Activated CD8-positive, alpha-beta T cell treated with anti-CD3 and anti-CD28 coated beads, Interleukin-2, amount 10 ng/mL, durations not matched to agents 7 days and 5 days (primary cell): Measurements from ENCODE around the gene SCARB2. TPM values are rescaled to one million over a fixed set of nuclear protein-coding genes. Genes with fewer than 3 reads are reported as not detected.
"Not testable (repeated sequence)": the region's sequence is repeated elsewhere in the genome, so short reads cannot be mapped to it uniquely, and the experiment has no call there.

Experiments
- ATAC-seq: fragments of 150-1000 bp; cut with Tn5 transposase; one replicate; pipeline ENCODE4 v1.10.0; 2021; ENCODE audit warnings: moderate library complexity
- CTCF ChIA-PET: fragments of 350-600 bp; sonication (Branson Sonifier 250); formaldehyde crosslinking; loops from one replicate; lab custom pipeline; 2021; ENCODE audit warnings: antibody characterized with exemption; lab: Charles Lee
- POLR2A ChIA-PET: fragments of 350-600 bp; sonication (Branson Sonifier 250); formaldehyde crosslinking; loops from one replicate; lab custom pipeline; 2021; ENCODE audit warnings: antibody characterized with exemption; lab: Charles Lee
- DNase-seq: peaks from one replicate; pipeline ENCODE4 v3.0.0-alpha.2; 2020
- H3K27ac Mint-ChIP-seq: one replicate; pipeline ENCODE4 v1.8.0; 2021; ENCODE audit warnings: mild to moderate bottlenecking, mixed read lengths
- H3K27me3 Mint-ChIP-seq: one replicate; pipeline ENCODE4 v1.8.0; 2021; ENCODE audit warnings: low read depth, mixed read lengths
- H3K36me3 Mint-ChIP-seq: one replicate; pipeline ENCODE4 v1.8.0; 2021; ENCODE audit warnings: low read depth, mixed read lengths
- H3K4me1 Mint-ChIP-seq: one replicate; pipeline ENCODE4 v1.8.0; 2021; ENCODE audit warnings: low read depth, mixed read lengths
- H3K4me3 Mint-ChIP-seq: one replicate; pipeline ENCODE4 v1.8.0; 2021; ENCODE audit warnings: mild to moderate bottlenecking, mixed read lengths
- H3K9me3 Mint-ChIP-seq: one replicate; pipeline ENCODE4 v1.8.0; 2022; ENCODE audit warnings: mixed read lengths; ENCODE audit not compliant: insufficient read depth
- total RNA-seq, 2 experiments: library from RNA; stranded (reverse); gene quantifications; one replicate each; pipeline ENCODE4 v1.2.3, GENCODE V29; 2021

Gene SCARB2
- total RNA-seq, 2 experiments from 2014 or later = 8.6 to 10.7 TPM

DNA sequence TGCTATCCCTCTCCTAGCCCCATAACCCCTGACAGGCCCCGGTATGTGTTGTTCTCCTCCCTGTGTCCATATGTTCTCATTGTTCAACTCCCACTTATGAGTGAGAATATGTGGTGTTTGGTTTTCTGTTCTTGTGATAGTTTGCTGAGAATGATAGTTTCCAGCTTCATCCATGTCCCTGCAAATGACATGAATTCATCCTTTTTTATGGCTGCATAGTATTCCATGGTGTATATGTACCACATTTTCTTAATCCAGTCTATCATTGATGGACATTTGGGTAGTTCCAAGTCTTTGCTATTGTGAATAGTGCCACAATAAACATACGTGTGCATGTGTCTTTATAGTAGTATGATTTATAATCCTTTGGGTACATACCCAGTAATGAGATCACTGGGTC is 30.3 kb upstream of the SCARB2 start:
- peaks cover 26% of the 10 kb centered on the region for H3K27me3 Mint-ChIP-seq
- POLR2A ChIA-PET, CTCF ChIA-PET, H3K9me3 Mint-ChIP-seq, H3K27ac Mint-ChIP-seq, H3K4me1 Mint-ChIP-seq, ATAC-seq, DNase-seq, H3K36me3 Mint-ChIP-seq, H3K4me3 Mint-ChIP-seq: not testable (repeated sequence)

DNA sequence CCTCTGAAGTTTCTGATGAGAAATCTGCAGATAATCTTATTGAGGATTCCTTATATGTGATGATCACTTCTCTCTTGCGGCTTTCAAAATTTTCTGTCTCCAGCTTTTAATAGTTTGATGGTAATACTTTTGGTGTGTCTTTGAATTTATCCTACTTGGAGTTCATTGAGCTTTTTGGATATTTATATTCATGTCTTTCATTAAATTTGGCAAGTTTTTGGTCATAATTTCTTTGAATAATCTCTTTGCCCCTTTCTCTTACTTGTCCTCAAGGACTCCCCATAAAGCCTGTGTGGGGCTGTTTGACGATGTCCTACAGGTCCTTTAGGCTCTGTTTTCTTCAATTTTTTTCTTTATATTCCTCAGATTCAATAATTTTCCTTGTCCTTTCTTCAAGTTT is 26.6 kb upstream of the SCARB2 start:
- no peaks in the 10 kb centered on the region for H3K4me1 Mint-ChIP-seq
- CTCF ChIA-PET = interaction anchor here (0.6 to 1.7 kb wide), 2 partner anchors 22 to 61 kb away, joined by 3 to 4 read pairs; no protein-coding TSS in a partner anchor
- H3K36me3 Mint-ChIP-seq = no peaks in the 10 kb centered on the region
- DNase-seq = no peak
- POLR2A ChIA-PET = no interaction called here
- H3K9me3 Mint-ChIP-seq = peaks cover 6% of the 10 kb centered on the region
- peaks cover 12% of the 10 kb centered on the region for H3K27me3 Mint-ChIP-seq
- ATAC-seq = no peak
- no peak overlapping the region for H3K4me3 Mint-ChIP-seq
- H3K27ac Mint-ChIP-seq = no peak overlapping the region

DNA sequence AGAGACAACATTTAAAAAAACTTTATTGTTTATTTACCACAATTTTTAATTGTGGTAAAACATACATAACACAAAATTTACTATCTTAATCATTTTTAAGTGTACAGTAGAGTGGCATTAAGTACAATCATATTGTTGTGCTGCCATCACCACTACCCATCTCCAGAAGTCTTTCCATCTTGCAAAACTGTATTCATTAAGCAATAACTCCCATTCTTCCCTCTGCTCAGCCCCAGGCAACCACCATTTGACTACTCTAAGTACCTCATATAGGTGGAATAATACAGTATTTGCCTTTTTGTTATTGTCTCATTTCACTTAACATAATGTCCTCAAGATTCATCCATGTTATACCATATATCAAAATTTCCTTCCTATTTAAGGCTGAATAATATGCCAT is 25.1 kb upstream of the SCARB2 start:
- no peaks in the 10 kb centered on the region for H3K4me1 Mint-ChIP-seq
- peaks cover 12% of the 10 kb centered on the region for H3K27me3 Mint-ChIP-seq
- POLR2A ChIA-PET = no interaction called here
- peaks cover 6% of the 10 kb centered on the region for H3K9me3 Mint-ChIP-seq
- H3K27ac Mint-ChIP-seq = no peak overlapping the region
- DNase-seq (no peak), ATAC-seq (no peak)
- CTCF ChIA-PET = no interaction called here
- no peaks in the 10 kb centered on the region for H3K36me3 Mint-ChIP-seq
- no peak overlapping the region for H3K4me3 Mint-ChIP-seq

DNA sequence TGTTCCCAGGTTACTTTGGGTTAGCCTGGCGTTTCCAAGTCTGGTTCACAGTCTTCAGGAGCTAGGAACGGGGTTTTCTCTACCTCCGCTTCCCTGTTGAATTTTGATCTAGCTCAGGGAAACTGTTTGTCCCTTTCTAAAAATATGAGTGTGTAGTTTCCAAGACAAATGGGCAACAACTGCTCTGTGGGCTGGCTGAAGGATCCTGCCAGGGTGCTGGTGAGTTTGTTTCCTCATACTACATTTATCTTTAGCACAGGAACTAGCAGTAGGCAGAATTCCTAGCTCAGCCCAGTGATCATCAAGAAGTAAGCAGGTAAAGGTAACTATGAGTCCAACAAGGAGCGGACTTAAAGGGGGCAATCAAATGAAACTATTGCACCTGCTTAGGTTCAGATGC is 24.6 kb upstream of the SCARB2 start:
- CTCF ChIA-PET = no interaction called here
- Mint-ChIP-seq H3K27me3 (peaks cover 12% of the 10 kb centered on the region), H3K36me3 (no peaks in the 10 kb centered on the region), H3K9me3 (peaks cover 6% of the 10 kb centered on the region), H3K4me3 (no peak overlapping the region), H3K4me1 (no peaks in the 10 kb centered on the region), H3K27ac (no peak overlapping the region)
- DNase-seq (no peak), ATAC-seq (no peak)
- POLR2A ChIA-PET = no interaction called here

DNA sequence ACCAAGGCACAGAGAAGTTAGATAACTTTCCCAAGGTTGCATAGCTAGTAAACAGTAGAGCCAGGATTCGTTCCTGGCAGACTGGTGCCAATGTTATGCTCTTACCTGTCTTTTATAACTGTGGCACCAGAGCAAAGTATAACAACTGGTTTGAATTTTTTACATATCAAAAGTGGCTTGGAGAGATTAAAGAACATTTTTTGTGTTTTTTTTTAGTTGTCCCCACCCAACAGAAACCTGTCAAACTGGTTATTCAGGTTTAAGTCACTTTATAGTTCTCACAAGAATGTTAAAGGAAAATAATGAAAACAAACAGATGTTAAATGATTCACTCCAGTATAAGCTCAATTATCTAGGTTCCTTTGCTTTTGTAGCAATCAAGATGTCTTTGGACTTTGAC is 22.3 kb upstream of the SCARB2 start:
- Mint-ChIP-seq H3K27ac (no peak overlapping the region), H3K4me1 (no peaks in the 10 kb centered on the region), H3K4me3 (no peak overlapping the region), H3K36me3 (no peaks in the 10 kb centered on the region), H3K9me3 (peaks cover 6% of the 10 kb centered on the region), H3K27me3 (peaks cover 5% of the 10 kb centered on the region)
- DNase-seq (no peak), ATAC-seq (no peak)
- CTCF ChIA-PET = interaction anchor here (1.0 kb wide), 1 partner anchor 56 kb away, joined by 3 read pairs; no protein-coding TSS in a partner anchor
- POLR2A ChIA-PET = no interaction called here

DNA sequence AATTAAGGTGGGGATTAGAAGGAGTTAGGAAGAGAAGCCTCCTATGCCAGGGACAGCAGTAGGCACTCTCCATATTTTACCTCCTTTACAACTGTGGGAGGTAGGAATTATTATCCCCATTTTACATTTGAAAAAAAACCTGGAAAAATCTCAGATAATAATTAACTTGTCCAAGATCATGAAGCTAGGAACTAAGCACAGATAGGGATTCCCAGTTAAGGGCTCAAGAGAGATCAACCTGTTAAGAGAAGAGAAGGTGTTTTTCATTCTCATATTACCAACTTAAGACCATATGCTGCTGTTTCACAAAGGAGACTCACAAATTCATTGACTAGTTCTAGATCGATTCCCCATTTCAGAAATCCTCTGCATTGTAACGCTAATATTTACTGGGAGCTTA is 21.8 kb upstream of the SCARB2 start:
- CTCF ChIA-PET = interaction anchor here (1.0 kb wide), 1 partner anchor 55 kb away, joined by 3 read pairs; no protein-coding TSS in a partner anchor
- H3K27ac Mint-ChIP-seq = no peak overlapping the region

DNA sequence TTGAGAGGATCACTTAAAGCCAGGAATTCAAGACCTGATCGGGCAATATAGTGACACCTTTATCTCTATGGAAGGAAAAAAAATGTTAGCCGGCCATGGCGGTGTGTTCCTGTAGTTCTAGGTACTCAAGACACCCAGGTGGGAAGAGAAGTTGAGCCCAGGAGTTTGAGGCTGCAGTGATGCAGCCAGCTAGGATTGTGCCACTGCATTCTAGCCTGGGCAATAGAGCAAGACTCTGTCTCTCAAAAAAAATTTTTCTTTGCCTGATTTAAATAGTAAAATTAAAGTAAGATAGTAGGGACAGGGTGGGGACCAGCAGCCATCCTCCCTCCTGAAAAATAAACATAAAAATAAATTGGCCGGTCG is 21.0 kb upstream of the SCARB2 start:
- Mint-ChIP-seq H3K27me3 (no peaks in the 10 kb centered on the region), H3K27ac (no peak overlapping the region), H3K36me3 (no peaks in the 10 kb centered on the region), H3K9me3 (peaks cover 6% of the 10 kb centered on the region), H3K4me3 (no peak overlapping the region), H3K4me1 (no peaks in the 10 kb centered on the region)
- ATAC-seq (no peak), DNase-seq (no peak)
- ChIA-PET POLR2A (no interaction called here), CTCF (no interaction called here)

More for the DNA sequence above, 21.8 kb upstream of the SCARB2 start:
- DNase-seq (no peak), ATAC-seq (no peak)
- Mint-ChIP-seq H3K9me3 (peaks cover 6% of the 10 kb centered on the region), H3K36me3 (no peaks in the 10 kb centered on the region), H3K4me1 (no peaks in the 10 kb centered on the region), H3K4me3 (no peak overlapping the region), H3K27me3 (peaks cover under 1% of the 10 kb centered on the region)
- POLR2A ChIA-PET = no interaction called here

DNA sequence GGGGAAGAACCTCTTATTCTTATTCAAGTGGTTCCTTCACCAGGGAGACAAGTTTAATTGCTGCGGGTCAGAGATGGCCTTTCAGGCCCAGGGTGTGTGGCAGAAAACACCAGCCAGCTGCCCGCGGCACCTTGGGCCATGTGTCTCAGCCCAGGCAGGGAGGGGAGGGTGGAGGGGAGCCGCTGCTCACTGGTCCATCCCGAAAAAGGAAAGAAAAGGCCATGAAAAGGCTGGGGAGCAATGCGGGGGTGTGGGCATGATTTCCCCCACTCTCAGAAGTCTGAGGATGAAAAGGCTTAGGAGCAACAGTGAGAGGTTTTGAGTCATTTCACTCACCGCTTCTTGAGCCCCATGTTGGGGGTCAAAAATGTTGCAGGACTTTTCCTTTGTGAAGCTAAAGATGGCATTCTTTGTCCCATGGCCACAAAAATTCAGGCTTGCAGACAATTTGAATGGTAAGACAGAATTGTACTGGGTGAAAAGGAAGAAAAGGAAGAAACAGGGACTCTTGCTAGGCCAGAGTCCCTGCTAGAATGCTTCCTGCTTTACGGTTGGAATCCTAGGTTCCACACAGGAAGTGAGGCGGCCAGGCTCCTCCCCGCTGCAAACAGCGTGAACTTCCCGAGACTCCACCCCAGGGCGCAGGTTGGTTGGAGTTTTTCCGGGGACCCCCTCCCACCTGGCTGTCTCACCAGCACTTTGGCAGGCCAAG is 20.5 kb upstream of the SCARB2 start:
- no peaks in the 10 kb centered on the region for H3K4me1 Mint-ChIP-seq
- H3K27ac Mint-ChIP-seq = no peak overlapping the region
- no peak overlapping the region for H3K4me3 Mint-ChIP-seq
- ATAC-seq (no peak), DNase-seq (no peak)
- no peaks in the 10 kb centered on the region for H3K27me3 Mint-ChIP-seq
- POLR2A ChIA-PET = no interaction called here
- CTCF ChIA-PET = interaction anchor here (1.2 kb wide), 1 partner anchor 16 kb away, joined by 3 read pairs; no protein-coding TSS in a partner anchor
- H3K9me3 Mint-ChIP-seq = peaks cover 6% of the 10 kb centered on the region
- peaks cover 2% of the 10 kb centered on the region for H3K36me3 Mint-ChIP-seq

DNA sequence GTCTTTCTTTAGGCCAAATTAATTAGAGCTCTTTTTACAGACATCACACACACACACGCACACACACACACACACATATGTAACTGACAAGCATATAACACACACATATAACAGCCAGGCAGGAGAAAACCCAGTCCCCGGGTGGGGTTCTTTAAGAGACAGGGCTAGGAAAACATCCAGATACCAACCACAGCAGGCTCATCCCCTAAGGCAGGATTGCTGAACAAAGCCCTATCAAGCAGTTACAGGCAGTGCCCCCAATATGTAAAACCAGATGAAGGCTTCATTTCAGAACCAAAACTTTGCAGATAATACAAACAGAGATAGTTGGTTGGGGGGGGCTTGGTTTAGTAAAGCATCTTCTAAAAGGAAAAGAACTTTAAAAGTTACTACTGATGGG is 19.9 kb upstream of the SCARB2 start:
- no peak for ATAC-seq
- DNase-seq = no peak
- H3K9me3 Mint-ChIP-seq = peaks cover 12% of the 10 kb centered on the region
- H3K36me3 Mint-ChIP-seq = peaks cover 2% of the 10 kb centered on the region
- H3K4me1 Mint-ChIP-seq = no peaks in the 10 kb centered on the region
- H3K27me3 Mint-ChIP-seq = no peaks in the 10 kb centered on the region
- ChIA-PET POLR2A (no interaction called here), CTCF (interaction anchor here (1.2 kb wide), 1 partner anchor 16 kb away, joined by 3 read pairs; no protein-coding TSS in a partner anchor)
- no peak overlapping the region for H3K4me3 Mint-ChIP-seq
- no peak overlapping the region for H3K27ac Mint-ChIP-seq

DNA sequence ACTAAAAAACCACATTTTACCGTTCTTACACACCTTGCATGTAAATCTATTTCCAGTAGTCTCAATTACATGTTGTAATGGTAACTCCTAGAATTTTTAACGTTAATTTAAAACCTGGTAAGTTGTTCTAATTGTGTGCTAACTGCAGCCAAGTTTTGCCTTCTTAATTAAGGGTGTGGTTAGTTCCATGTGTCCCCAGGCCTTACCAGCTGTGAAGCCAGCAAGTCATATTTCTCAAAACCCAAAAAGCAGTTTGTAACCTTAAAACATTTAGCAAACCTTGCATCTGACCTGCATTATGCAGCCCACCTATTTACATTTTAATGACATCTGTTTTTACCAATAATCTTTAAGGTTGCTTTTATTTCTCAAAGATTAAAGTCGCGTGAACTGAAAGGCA is 19.5 kb upstream of the SCARB2 start:
- Mint-ChIP-seq H3K4me3 (no peak overlapping the region), H3K27me3 (no peaks in the 10 kb centered on the region), H3K27ac (no peak overlapping the region), H3K9me3 (peaks cover 13% of the 10 kb centered on the region), H3K4me1 (no peaks in the 10 kb centered on the region), H3K36me3 (peaks cover 2% of the 10 kb centered on the region)
- ChIA-PET POLR2A (no interaction called here), CTCF (interaction anchor here (1.2 kb wide), 1 partner anchor 15 kb away, joined by 3 read pairs; no protein-coding TSS in a partner anchor)
- DNase-seq (no peak), ATAC-seq (no peak)

DNA sequence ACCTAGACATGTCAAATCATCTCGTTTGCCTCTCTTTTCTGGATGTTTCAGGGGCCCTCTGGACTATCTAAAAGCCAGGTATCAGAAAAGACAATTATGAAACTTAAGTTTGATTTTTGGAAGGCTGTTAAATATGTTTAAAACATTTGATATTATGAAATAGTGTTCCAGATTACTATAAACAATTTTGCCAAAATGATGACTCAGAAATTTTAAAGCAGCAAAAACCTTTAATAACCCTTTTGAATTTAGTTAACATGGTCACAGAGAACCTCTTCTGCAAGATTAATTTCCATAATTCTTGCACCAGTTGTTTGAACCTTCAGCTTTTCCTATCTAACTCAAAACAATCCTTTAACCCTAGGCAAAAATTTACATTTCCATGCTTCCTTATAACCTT is 19.1 kb upstream of the SCARB2 start:
- POLR2A ChIA-PET = no interaction called here
- no peak overlapping the region for H3K4me3 Mint-ChIP-seq

DNA sequence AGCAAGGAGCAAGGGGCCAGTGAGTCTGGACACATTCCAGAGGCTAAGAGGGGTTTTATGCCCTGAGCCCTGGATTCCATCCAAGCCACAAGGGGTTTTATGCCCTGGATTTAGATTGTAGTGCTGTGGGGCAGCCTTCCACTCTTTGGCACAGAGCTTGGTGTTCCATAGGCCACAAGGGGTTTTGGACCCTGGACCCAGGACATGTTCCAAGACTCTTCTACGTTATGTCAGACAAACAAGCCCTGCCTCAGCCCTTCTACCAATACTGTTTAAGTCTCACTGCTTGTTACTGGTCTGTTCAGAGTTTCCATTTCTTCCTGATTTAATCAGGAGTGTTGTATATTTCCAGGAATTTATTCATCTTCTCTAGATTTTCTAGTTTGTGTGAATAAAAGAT is 12.8 kb upstream of the SCARB2 start:
- Mint-ChIP-seq H3K27ac (no peak overlapping the region), H3K27me3 (peaks cover 3% of the 10 kb centered on the region), H3K9me3 (peaks cover 7% of the 10 kb centered on the region), H3K4me3 (no peak overlapping the region), H3K36me3 (peaks cover 2% of the 10 kb centered on the region), H3K4me1 (no peaks in the 10 kb centered on the region)
- ChIA-PET POLR2A (no interaction called here), CTCF (no interaction called here)
- no peak for DNase-seq
- ATAC-seq = no peak

More for the DNA sequence above, 19.1 kb upstream of the SCARB2 start:
- Mint-ChIP-seq H3K27ac (no peak overlapping the region), H3K36me3 (peaks cover 2% of the 10 kb centered on the region), H3K4me1 (no peaks in the 10 kb centered on the region), H3K9me3 (peaks cover 13% of the 10 kb centered on the region), H3K27me3 (no peaks in the 10 kb centered on the region)
- CTCF ChIA-PET = interaction anchor here (1.2 kb wide), 1 partner anchor 15 kb away, joined by 3 read pairs; no protein-coding TSS in a partner anchor
- DNase-seq (no peak), ATAC-seq (no peak)
